GM12878 (cell line): ENCODE measurements around the gene TRPC6. TPM values are rescaled to one million over a fixed set of nuclear protein-coding genes. Genes with fewer than 3 reads are reported as not detected.

ENCODE experiments used
- ATAC-seq: fragments of 200-7000 bp; cut with Tn5 transposase; 3 replicates; pipeline ENCODE4 v1.9.1; 2020; ENCODE audit warnings: mild to moderate bottlenecking, moderate library complexity
- BruUV-seq: library from RNA; stranded (reverse); fragments of 400-500 nt; replicated peaks from 2 replicates; lab custom pipeline; 2021; lab: Mats Ljungman, UMichigan
- CTCF ChIA-PET: fragments of 300-600 bp; sonication (Branson Sonifier 250); formaldehyde crosslinking; extraction: SDS; loops from one replicate; lab custom pipeline; 2021; ENCODE audit warnings: inconsistent platforms; lab: Yijun Ruan, JAX
- POLR2A ChIA-PET: fragments of 350-600 bp; formaldehyde crosslinking; extraction: SDS; loops from one replicate; lab custom pipeline; 2021; ENCODE audit warnings: inconsistent platforms; lab: Charles Lee
- RAD21 ChIA-PET: fragments of 300-600 bp; sonication (Branson Sonifier 250); formaldehyde crosslinking; loops from one replicate; lab custom pipeline; 2023; ENCODE audit warnings: antibody characterized with exemption; ENCODE audit not compliant: unreplicated experiment; lab: Charles Lee
- SMC1A ChIA-PET: fragments of 300-600 bp; sonication (Branson Sonifier 250); formaldehyde crosslinking; loops from one replicate; lab custom pipeline; 2023; ENCODE audit not compliant: unreplicated experiment, uncharacterized antibody; lab: Charles Lee
- DNase-seq: peaks from one replicate; pipeline ENCODE4 v3.0.0-alpha.2; 2011; ENCODE audit warnings: low read depth, low spot score
- FAIRE-seq: peaks from 3 replicates; lab custom pipeline; 2011; peaks lifted over from hg19 to GRCh38; lab: Jason Lieb, UNC
- H2AFZ ChIP-seq: 2 replicates; pipeline ENCODE4 v1.6.0; 2011; ENCODE audit warnings: low read depth, low read length, control low read depth; ENCODE audit not compliant: control insufficient read depth
- H3K27ac ChIP-seq: 2 replicates; pipeline ENCODE4 v1.5.1; 2011; ENCODE audit warnings: control low read depth; ENCODE audit not compliant: control insufficient read depth, insufficient read depth
- H3K27me3 ChIP-seq, 2 experiments: replicated peaks in 1 of 2; 2 replicates each; pipeline versions ENCODE4 v1.6.0 to v1.6.1; 2011; ENCODE audit warnings: low read length in 1 of 2; ENCODE audit not compliant: control insufficient read depth in 2 of 2, insufficient read depth in 2 of 2
- H3K36me3 ChIP-seq, 2 experiments: 2 replicates each; pipeline ENCODE4 v1.5.1; 2011; ENCODE audit warnings: low read length in 1 of 2; ENCODE audit not compliant: control insufficient read depth in 2 of 2, insufficient read depth in 2 of 2
- H3K4me1 ChIP-seq: 2 replicates; pipeline ENCODE4 v1.6.1; 2011; ENCODE audit warnings: mild to moderate bottlenecking, low read length, moderate library complexity, mixed read lengths; ENCODE audit not compliant: control insufficient read depth, insufficient read depth
- H3K4me2 ChIP-seq: 2 replicates; pipeline ENCODE4 v1.6.0; 2011; ENCODE audit warnings: control low read depth; ENCODE audit not compliant: control insufficient read depth, insufficient read depth
- H3K4me3 ChIP-seq: fragments of 200-600 bp; sonication (generic); 2 replicates; pipeline ENCODE4 v1.5.1; 2016
- H3K79me2 ChIP-seq: 2 replicates; pipeline ENCODE4 v1.6.0; 2011; ENCODE audit warnings: low read length; ENCODE audit not compliant: control insufficient read depth, insufficient read depth
- H3K9ac ChIP-seq: 2 replicates; pipeline ENCODE4 v1.8.0; 2011; ENCODE audit warnings: low read length, control low read depth, mixed read lengths; ENCODE audit not compliant: control insufficient read depth, insufficient read depth
- H3K9me3 ChIP-seq: replicated peaks from 3 replicates; pipeline ENCODE4 v1.5.1; 2011; ENCODE audit warnings: mild to moderate bottlenecking, low read length; ENCODE audit not compliant: control insufficient read depth, insufficient read depth
- H4K20me1 ChIP-seq: 2 replicates; pipeline ENCODE4 v1.6.0; 2011; ENCODE audit not compliant: control insufficient read depth, insufficient read depth
- ASH2L ChIP-seq: fragments of 300-600, 200-600 bp; sonication (generic); IDR thresholded peaks from 2 replicates; pipeline ENCODE4 v1.6.1; 2017; ENCODE audit warnings: low read depth, mild to moderate bottlenecking, borderline replicate concordance
- BACH1 ChIP-seq: fragments of 450-650 bp; IDR thresholded peaks from 2 replicates; pipeline ENCODE4 v1.6.1; 2017; ENCODE audit warnings: mild to moderate bottlenecking, borderline replicate concordance
- BMI1 ChIP-seq: fragments of 450-650 bp; IDR thresholded peaks from 2 replicates; pipeline ENCODE4 v1.6.1; 2016; ENCODE audit warnings: mild to moderate bottlenecking, moderate library complexity, borderline replicate concordance
- CHD2 ChIP-seq: IDR thresholded peaks from 2 replicates; pipeline ENCODE4 v1.6.1; 2011; ENCODE audit warnings: low read depth, low read length, improper control_type of control experiment, borderline replicate concordance
- KAT2A ChIP-seq: conservative IDR thresholded peaks from 2 replicates; pipeline ENCODE4 v1.6.1; 2011; ENCODE audit warnings: low read depth, low read length; ENCODE audit not compliant: control insufficient read depth
- KDM1A ChIP-seq: fragments of 200-600 bp; sonication (generic); IDR thresholded peaks from 2 replicates; pipeline ENCODE4 v1.6.1; 2016; ENCODE audit warnings: borderline replicate concordance
- NFYB ChIP-seq: IDR thresholded peaks from 2 replicates; pipeline ENCODE4 v1.6.1; 2011; ENCODE audit warnings: low read depth, mild to moderate bottlenecking, low read length, improper control_type of control experiment, moderate library complexity; ENCODE audit not compliant: insufficient read depth
- NR2F1 ChIP-seq: fragments of 450-650 bp; conservative IDR thresholded peaks from 2 replicates; pipeline ENCODE4 v1.6.1; 2017; ENCODE audit warnings: mild to moderate bottlenecking
- RBBP5 ChIP-seq: fragments of 200-600 bp; sonication (generic); conservative IDR thresholded peaks from 2 replicates; pipeline ENCODE4 v1.6.1; 2016
- SIN3A ChIP-seq: IDR thresholded peaks from 2 replicates; pipeline ENCODE4 v1.6.1; 2012; ENCODE audit warnings: low read depth, low read length, improper control_type of control experiment
- SMARCA5 ChIP-seq: fragments of 450-650 bp; IDR thresholded peaks from 2 replicates; pipeline ENCODE4 v1.6.1; 2017; ENCODE audit warnings: mild to moderate bottlenecking
- SMC3 ChIP-seq: IDR thresholded peaks from 2 replicates; pipeline ENCODE4 v1.6.1; 2011; ENCODE audit warnings: low read length, improper control_type of control experiment, borderline replicate concordance
- TARDBP ChIP-seq: IDR thresholded peaks from 2 replicates; pipeline ENCODE4 v1.6.1; 2016; ENCODE audit warnings: borderline replicate concordance
- ZBED1 ChIP-seq: IDR thresholded peaks from 2 replicates; pipeline ENCODE4 v1.6.1; 2016; ENCODE audit warnings: borderline replicate concordance
- WGBS: methylation state at CpG from one replicate; pipeline ENCODE4 v1.1.6; 2016; ENCODE audit warnings: low lambda C conversion rate; ENCODE audit not compliant: insufficient replicate concordance, insufficient coverage; ENCODE audit errors: missing lambda C conversion rate; 5-methylcytosine and 5-hydroxymethylcytosine counted together
- in situ Hi-C: fragments of 300-500 bp; cut with MboI; formaldehyde crosslinking; loops from 9 replicates; pipeline ENCODE4 v1.14.3; 2018; ENCODE audit warnings: mixed read lengths
- intact Hi-C: fragments of 100-400 bp; cut with micrococcal nuclease; formaldehyde crosslinking; loops from one replicate; pipeline ENCODE4 v1.14.2; 2022; ENCODE audit not compliant: unreplicated experiment
- polyA plus RNA-seq, 11 experiments: library from polyadenylated mRNA; depleted of rRNA in 4 of 11; unstranded in 6 of 11; stranded (reverse) in 5 of 11; fragments of >200 nt; fragmentation: Nextera tagmentation in 4 of 11; fragmentation: Illumina TruSeq in 1 of 11; extraction: Ambion mirVana in 4 of 11; extraction: Trizol in 1 of 11; gene quantifications; 1 replicate in 1 of 11; 2 replicates in 10 of 11; pipeline versions ENCODE4 v1.2.1 to v1.2.3, GENCODE V29; 2011 to 2016; ENCODE audit warnings: inconsistent platforms in 2 of 11, missing spikeins in 2 of 11, low read depth in 1 of 11
- total RNA-seq, 4 experiments: library from RNA; depleted of rRNA in 3 of 4; stranded (reverse); fragments of >200 nt in 3 of 4; fragmentation: Illumina TruSeq in 1 of 4; extraction: Trizol in 1 of 4; gene quantifications; 2 replicates each; pipeline versions ENCODE4 v1.2.1 to v1.2.3, GENCODE V29; 2013 to 2021
- TF ChIP-seq, protein P1 (sequence below): fragments of 450-650 bp; IDR thresholded peaks from 2 replicates; pipeline ENCODE4 v1.6.1; 2017; ENCODE audit warnings: mild to moderate bottlenecking

Gene TRPC6
- total and polyA plus RNA-seq, 10 of the 15 experiments (the other 5 are each of a cell fraction or from before 2014, with no cell fraction given) = not detected

- no peaks in the 10 kb centered on the region for H3K36me3 ChIP-seq
- no peak overlapping the region for H3K9ac ChIP-seq
- H3K27me3 ChIP-seq = no peaks in the 10 kb centered on the region; a peak in 1 of 4 replicates
- DNase-seq = no peak
- H3K4me1 ChIP-seq = no peaks in the 10 kb centered on the region
- H2AFZ ChIP-seq = no peak overlapping the region
- BruUV-seq = no TSS peak
- WGBS = 0% methylated on average over 2 of the region's 2 CpGs
- TF ChIP-seq, protein P1, sequence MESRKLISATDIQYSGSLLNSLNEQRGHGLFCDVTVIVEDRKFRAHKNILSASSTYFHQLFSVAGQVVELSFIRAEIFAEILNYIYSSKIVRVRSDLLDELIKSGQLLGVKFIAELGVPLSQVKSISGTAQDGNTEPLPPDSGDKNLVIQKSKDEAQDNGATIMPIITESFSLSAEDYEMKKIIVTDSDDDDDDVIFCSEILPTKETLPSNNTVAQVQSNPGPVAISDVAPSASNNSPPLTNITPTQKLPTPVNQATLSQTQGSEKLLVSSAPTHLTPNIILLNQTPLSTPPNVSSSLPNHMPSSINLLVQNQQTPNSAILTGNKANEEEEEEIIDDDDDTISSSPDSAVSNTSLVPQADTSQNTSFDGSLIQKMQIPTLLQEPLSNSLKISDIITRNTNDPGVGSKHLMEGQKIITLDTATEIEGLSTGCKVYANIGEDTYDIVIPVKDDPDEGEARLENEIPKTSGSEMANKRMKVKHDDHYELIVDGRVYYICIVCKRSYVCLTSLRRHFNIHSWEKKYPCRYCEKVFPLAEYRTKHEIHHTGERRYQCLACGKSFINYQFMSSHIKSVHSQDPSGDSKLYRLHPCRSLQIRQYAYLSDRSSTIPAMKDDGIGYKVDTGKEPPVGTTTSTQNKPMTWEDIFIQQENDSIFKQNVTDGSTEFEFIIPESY = no peak
- TF ChIP-seq NR2F1 (no peak), KDM1A (no peak), TARDBP (no peak)
- H3K4me3 ChIP-seq = no peak overlapping the region
- no peak for FAIRE-seq
- no peaks in the 10 kb centered on the region for H4K20me1 ChIP-seq
- no peaks in the 10 kb centered on the region for H3K9me3 ChIP-seq
- ChIA-PET CTCF (interaction anchor here (0.6 kb wide), 1 partner anchor 156 kb away, joined by 3 read pairs; no protein-coding TSS in a partner anchor), POLR2A (no interaction called here), SMC1A (no interaction called here), RAD21 (no interaction called here)
- H3K4me2 ChIP-seq = no peak overlapping the region
- in situ Hi-C loops (no loop called here), intact Hi-C loops (no loop called here)
- H3K79me2 ChIP-seq = no peaks in the 10 kb centered on the region
- H3K27ac ChIP-seq = no peak overlapping the region
- no peak for ATAC-seq
Measured at GRCh38 chr11:101470419-101470818, 113.4 kb downstream of the TRPC6 start.

- 0% methylated on average over 4 of the region's 4 CpGs for WGBS
- in situ Hi-C loops = loop anchor here (10.0 kb wide), 1 partner anchor 378 kb away; no protein-coding TSS in a partner anchor
- Histone ChIP-seq H3K4me3 (no peak overlapping the region), H3K27me3 (no peaks in the 10 kb centered on the region; a peak in 1 of 4 replicates), H3K9me3 (no peaks in the 10 kb centered on the region), H3K4me2 (no peak overlapping the region), H4K20me1 (no peaks in the 10 kb centered on the region), H3K4me1 (no peaks in the 10 kb centered on the region), H3K36me3 (no peaks in the 10 kb centered on the region), H3K79me2 (no peaks in the 10 kb centered on the region), H3K9ac (no peak overlapping the region), H2AFZ (no peak overlapping the region), H3K27ac (no peak overlapping the region)
- FAIRE-seq (no peak), DNase-seq (no peak), ATAC-seq (no peak)
- POLR2A ChIA-PET = no interaction called here
- SMC1A ChIA-PET = no interaction called here
- CTCF ChIA-PET = no interaction called here
- intact Hi-C loops = no loop called here
- no TSS peak for BruUV-seq
- TF ChIP-seq ZBED1 (no peak), CHD2 (no peak), KAT2A (no peak), NFYB (no peak), BMI1 (no peak), BACH1 (no peak), RBBP5 (no peak), SIN3A (no peak), SMARCA5 (no peak), ASH2L (no peak), SMC3 (no peak)
- RAD21 ChIA-PET = no interaction called here
Measured at GRCh38 chr11:101466352-101466751, 117.5 kb downstream of the TRPC6 start.
